ENCODE results near the gene ABCA7.

DNA sequence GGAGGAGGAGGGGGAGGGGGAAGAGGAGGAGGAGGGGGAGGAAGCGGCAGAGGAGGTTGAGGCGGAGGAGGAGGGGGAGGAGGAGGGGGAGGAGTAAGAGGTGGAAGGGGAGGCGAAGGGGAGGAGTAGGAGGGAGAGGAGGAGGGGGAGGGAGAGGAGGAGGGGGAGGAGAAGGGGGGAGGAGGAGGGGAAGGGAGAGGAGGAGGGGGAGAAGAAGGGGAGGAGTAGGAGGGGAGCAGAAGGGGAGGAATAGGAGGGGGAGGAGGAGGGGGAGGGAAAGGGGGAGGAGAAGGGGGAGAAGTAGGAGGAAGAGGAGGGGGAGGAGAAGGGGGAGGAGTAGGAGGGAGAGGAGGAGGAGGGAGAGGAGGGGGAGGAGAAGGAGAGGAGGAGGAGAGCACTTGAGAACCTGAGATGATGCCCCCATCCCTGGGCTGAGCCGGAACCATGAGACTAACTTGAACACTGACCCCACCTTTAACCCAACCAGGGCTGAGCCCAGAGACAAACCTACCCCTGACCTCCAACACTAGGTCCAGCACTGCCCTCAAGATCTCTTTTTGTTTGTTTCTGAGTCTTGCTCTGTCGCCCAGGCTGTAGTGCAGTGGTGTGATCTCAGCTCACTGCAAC lies 12.6 kb downstream of the ABCA7 start:
- TF ChIP-seq YY1 (IDR thresholded peaks at IDR 0.05) (no peak), TAF1 (conservative IDR thresholded peaks at IDR 0.05) (no peak), EGR1 (IDR thresholded peaks at IDR 0.05; ENCODE audit: low read depth in 2 of 2) (no peak), GABPA (IDR thresholded peaks at IDR 0.05 in 1 of 2, conservative IDR thresholded peaks at IDR 0.05 in 1 of 2) (no peak)
- TF ChIP-seq, protein P1, sequence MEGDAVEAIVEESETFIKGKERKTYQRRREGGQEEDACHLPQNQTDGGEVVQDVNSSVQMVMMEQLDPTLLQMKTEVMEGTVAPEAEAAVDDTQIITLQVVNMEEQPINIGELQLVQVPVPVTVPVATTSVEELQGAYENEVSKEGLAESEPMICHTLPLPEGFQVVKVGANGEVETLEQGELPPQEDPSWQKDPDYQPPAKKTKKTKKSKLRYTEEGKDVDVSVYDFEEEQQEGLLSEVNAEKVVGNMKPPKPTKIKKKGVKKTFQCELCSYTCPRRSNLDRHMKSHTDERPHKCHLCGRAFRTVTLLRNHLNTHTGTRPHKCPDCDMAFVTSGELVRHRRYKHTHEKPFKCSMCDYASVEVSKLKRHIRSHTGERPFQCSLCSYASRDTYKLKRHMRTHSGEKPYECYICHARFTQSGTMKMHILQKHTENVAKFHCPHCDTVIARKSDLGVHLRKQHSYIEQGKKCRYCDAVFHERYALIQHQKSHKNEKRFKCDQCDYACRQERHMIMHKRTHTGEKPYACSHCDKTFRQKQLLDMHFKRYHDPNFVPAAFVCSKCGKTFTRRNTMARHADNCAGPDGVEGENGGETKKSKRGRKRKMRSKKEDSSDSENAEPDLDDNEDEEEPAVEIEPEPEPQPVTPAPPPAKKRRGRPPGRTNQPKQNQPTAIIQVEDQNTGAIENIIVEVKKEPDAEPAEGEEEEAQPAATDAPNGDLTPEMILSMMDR (IDR thresholded peaks at IDR 0.05; ENCODE audit: low read depth, low read length, missing input control) = no peak
